NCI-H748 (cell line): ENCODE measurements around the gene AK9.

Experiments
- DNase-seq: peaks from one replicate; lab custom pipeline; 2025; ENCODE audit not compliant: unreplicated experiment; lab: John Stamatoyannopoulos, UW

Gene AK9

DNA sequence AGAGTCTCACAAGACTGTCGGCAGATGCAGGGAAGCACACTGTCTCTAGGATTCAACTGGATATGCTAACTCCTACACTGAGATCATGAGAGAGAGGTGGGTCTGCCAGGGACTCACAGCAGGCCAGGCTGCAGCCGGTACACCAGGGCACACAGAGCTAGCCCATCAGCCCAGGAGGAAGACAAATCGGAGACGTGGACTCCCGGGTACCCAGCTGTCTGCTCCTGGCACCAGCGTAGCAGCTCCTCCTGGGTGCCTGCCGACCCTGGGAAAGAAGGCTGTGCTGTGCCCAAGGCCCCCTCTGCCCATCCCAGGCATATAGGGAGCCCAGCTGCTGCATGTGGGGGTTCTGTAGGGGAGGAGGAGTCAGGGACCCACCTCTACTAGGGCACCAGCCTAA lies 242.4 kb downstream of the AK9 start:
- DNase-seq, result no peak

DNA sequence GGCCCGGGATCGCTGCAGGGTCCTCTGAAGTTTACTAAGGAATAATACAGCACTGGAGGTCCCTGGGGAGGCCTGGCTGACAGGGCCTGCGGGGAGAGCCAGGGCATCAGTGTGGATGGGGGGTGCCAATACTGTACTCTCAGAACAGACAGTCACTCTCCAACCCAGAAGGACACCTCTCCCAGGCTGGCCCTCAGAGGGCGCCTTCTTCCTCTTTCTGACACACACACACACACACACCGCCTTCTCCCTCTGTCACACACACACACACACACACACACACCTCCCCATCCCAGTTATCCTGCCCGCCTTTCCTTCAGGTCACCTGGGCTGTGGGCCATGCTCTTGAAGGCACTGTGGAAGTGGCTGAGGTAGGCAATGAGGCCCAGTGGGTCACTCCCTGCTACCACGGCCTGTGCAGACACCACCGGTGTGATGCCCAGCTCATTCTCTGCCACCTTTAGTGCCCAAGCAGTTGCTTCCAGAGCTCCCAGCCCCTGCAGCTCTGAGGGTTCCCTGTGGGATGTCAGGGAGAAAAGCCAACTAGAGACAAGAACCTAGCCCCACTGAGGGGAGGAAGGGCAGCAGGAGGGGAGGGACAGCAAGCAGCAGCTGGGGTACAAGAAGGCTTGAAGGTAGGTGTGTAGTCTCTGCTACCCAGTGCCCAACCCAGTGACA lies 243.0 kb downstream of the AK9 start:
- no peak for DNase-seq

DNA sequence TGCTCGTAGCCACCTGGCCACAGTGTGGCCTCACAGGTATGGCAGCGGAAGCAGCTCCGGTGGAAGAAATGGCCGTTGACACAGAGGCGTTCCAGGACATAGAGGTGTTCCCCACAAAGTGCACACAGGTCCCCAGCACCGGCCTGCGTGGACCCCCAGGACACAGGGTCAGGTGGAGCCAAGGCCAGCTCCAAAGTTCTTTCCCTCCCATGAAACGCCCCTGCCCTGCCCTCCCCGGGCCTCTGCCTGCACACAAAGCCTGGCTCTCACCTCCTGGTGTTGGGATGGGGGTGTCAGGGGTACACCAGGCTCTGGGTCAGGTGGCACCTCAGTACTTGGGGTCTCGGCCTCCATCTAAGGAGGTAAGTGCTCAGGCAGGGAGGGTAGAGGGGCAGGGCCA lies 243.9 kb downstream of the AK9 start:
- no peak for DNase-seq

DNA sequence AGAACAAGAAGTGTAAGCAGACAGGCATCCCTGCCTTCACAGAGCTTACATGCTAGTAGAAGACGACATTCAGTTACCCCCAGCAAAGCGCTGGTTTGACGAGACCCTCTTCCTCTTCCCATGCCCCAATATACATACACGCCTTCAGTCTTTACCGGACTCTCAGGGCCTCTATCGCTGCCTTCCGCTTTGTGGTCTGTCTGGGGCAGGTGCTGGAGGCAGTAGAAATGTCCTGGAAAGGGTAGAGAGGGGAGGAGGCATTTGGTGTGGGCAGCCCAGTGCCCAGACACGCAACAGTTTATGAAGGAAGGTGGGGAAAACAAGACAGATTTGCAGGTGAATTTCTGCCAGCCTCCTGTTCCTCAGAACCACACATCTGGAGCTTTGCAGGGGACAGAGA lies 244.5 kb downstream of the AK9 start:
- DNase-seq, result no peak

DNA sequence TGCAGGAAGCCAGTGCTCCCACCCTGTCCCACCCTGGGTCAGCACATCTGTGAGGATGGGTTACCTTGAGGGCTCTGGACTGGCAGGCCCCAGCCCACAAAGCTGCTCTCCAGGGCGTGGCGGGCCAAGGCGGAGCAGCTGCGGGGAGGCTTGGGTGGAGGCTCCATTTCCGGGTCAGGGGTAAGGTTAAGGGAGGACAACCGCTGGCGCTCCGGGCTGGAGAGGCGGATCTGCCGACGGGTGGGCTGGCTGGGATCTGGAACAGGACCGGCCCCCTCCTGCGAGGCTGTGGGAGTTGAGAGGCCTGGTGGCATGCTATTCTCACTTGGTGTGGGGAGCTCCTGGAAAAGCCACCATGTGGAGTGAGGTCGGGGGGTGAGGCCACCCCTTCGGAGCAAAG lies 244.9 kb downstream of the AK9 start:
- no peak for DNase-seq

DNA sequence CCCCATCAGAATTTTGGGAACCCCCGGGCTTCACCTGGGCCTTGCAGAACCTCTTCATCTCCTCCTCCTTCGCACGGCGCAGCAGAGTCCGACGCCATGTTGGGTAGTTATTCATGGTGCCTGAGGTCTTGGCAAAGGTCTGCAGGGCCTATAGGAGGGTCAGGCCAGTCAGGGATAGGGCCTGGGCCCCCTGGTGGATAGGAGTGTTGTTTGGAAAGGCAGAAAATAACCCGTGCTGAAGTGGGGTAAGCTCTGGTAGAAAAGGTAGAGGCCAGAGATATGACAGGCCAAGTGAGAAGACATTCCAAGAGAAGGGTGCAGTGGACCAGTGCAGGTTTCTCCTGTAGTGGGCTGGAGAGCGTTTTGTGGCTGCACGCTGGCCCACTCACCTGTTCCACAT lies 245.6 kb downstream of the AK9 start:
- DNase-seq, result no peak

DNA sequence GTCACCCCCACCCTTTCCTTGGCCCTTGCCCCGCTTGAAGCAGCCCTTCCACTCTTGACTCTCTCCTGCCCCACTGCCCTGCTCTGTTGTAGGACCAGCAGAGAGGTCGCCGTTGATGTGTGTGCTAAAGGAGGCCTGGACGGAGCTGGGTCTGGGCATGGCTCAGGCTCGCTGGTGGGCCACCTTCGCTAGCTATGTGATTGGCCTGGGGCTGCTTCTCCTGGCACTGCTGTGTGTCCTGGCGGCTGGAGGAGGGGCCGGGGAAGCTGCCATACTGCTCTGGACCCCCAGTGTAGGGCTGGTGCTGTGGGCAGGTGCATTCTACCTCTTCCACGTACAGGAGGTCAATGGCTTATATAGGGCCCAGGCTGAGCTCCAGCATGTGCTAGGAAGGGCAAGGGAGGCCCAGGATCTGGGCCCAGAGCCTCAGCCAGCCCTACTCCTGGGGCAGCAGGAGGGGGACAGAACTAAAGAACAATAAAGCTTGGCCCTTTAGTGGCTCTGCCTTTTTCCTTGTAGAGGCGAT lies 247.5 kb downstream of the AK9 start:
- DNase-seq, result no peak
